Right lobe of liver (tissue), 4 donors: ENCODE measurements around the gene ZFP3.
"Not testable (repeated sequence)": the region's sequence is repeated elsewhere in the genome, so short reads cannot be mapped to it uniquely, and the experiment has no call there.

Experiments
- CTCF ChIP-seq, 4 donors: fragments of 200-600 bp in 3 of 4; fragments of 450-650 bp in 1 of 4; IDR thresholded peaks; one replicate each; pipeline versions ENCODE4 v1.5.1 to v1.8.0; 2016 to 2022; ENCODE audit warnings: antibody characterized with exemption in 4 of 4, mild to moderate bottlenecking in 2 of 4
- POLR2A ChIP-seq: fragments of 450-650 bp; IDR thresholded peaks from one replicate; pipeline ENCODE4 v1.6.1; 2017; ENCODE audit warnings: antibody characterized with exemption, mild to moderate bottlenecking
- donor health status: DM: no; HTN: no; CAD: no.
- donor health status: DM: no; HTN: no; CAD: no.
- donor health status: DM: no; HTN: yes; CAD: no.

GRCh38 chr17:5131799-5132502 lies 53.7 kb downstream of the ZFP3 start:
- not testable (repeated sequence) for TF ChIP-seq CTCF (IDR thresholded peaks at IDR 0.05); POLR2A
